Sciatic nerve (tissue), 2 donors: ENCODE data around the gene NFIL3. TPM values are rescaled to one million over a fixed set of nuclear protein-coding genes. Genes with fewer than 3 reads are reported as not detected.
"Not testable (repeated sequence)": the region's sequence is repeated elsewhere in the genome, so short reads cannot be mapped to it uniquely, and the experiment has no call there.

ENCODE experiments used
- ATAC-seq: fragments of 200-7000 bp; cut with Tn5 transposase; one replicate; pipeline ENCODE4 v1.9.1; 2020; ENCODE audit warnings: mild to moderate bottlenecking, moderate library complexity
- DNase-seq: peaks from one replicate; pipeline ENCODE4 v3.0.0-alpha.2; 2020; ENCODE audit warnings: low spot score
- intact Hi-C: fragments of 100-400 bp; cut with DNase I; formaldehyde crosslinking; loops from one replicate; pipeline ENCODE4 v1.14.2; 2022
- total RNA-seq: library from RNA; stranded (reverse); fragmentation: NEBNext Ultra II Directional; extraction: Animal tissue kit (Norgen Biotek cat#: 25700); gene quantifications from one replicate; pipeline ENCODE4 v1.2.1, GENCODE V29; 2021
- donor health status: DM: no; HTN: no; CAD: no.
- donor health status: DM: no; HTN: no; CAD: no.

The NFIL3 gene
- total RNA-seq, 1 donor from 2014 or later, result 57.8 TPM

- DNase-seq (no peak), ATAC-seq (no peak)
- intact Hi-C loops, result no loop called here
Observed at GRCh38 chr9:91371894-91372293, 51.7 kb downstream of the NFIL3 start.

DNA sequence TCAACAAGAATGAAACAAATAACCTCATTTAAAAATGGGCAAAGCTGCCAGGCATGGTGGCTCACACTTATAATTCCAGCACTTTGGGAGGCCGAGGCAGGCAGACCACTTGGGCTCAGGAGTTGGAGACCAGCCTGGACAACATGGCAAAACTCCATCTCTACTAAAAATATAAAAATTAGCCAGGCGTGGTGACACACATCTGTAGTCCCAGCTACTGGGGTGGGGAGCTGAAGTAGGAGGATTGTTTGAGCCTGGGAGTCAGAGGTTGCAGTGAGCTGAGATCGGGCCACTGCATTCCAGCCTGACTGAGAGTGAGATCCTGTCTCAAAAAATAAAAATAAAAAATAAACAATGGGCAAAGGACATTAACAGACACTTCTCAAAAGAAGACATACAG lies 53.6 kb downstream of the NFIL3 start:
- intact Hi-C loops, DNase-seq, ATAC-seq: not testable (repeated sequence)

DNA sequence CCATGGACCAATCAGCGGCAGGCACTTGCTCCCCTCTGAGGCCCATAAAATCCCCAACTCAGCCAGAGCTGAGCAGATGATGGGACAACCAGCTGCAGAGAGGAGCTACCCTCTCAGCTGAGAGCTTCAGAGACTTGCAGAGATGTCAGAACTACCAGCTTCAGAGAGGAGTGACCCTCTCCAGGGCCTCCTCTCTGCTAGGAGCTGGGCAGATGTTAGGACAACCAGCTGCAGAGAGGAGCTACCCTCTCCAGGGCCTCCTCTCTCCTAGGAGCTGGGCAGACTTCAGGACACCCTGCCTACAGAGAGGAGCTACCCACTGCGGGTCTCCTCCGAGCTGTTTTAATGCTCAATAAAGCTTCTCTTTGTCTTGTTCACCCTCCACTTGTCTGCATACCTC lies 58.9 kb downstream of the NFIL3 start:
- intact Hi-C loops, result loop anchor here (10.0 kb wide), 1 partner anchor 60 kb away; the partner anchor contains the start of gene NFIL3
- DNase-seq (no peak), ATAC-seq (no peak)

DNA sequence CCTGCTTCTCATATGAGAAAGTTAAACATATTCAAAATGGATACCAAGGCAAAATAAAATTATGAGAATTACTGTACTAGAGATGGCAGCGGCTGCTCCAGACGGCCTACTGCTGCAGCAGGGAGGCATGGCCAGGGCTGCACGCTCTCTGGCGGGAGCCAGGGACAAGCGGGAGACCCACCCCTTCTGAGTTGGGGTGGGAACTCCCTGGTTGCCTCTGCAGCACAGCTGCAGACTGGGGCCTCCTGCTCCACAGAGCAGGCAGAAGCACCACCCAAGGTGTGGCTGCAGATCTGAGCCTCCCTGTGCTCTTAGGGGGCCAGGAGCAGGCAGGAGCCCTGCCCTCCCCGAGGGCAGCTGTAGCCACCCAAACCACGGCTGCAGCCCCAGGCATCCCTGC lies 59.6 kb downstream of the NFIL3 start:
- intact Hi-C loops, result loop anchor here (10.0 kb wide), 1 partner anchor 61 kb away; the partner anchor contains the start of gene NFIL3
- ATAC-seq (no peak), DNase-seq (no peak)

DNA sequence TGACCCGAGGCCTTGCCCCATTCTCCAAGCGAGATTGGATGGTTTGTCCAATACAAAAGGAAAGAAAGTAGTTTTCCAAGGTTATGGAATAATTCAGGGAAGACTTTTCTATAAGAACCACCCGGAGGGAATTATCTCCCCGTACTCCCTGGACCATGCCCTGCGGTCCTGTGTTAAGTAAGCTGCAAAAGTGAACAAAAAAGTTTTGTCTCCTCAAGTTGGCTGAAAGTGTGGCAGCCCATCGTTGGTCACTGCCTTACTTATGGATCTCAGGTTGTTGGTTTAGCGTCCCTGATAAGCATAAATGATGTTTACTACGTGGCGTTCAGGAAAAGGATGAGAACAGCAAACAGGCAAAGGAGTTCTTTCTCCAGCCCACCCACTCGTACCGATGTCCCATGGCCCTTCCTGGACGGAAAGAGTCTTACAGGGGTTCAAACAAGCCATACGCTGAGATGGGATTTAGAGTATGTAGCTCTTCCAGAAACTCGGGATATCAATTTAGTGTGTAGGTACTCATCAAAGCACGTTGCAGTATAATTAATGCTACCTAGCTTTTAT lies 61.5 kb downstream of the NFIL3 start:
- DNase-seq (no peak), ATAC-seq (no peak)
- intact Hi-C loops, result loop anchor here (10.0 kb wide), 1 partner anchor 63 kb away; the partner anchor contains the start of gene NFIL3

DNA sequence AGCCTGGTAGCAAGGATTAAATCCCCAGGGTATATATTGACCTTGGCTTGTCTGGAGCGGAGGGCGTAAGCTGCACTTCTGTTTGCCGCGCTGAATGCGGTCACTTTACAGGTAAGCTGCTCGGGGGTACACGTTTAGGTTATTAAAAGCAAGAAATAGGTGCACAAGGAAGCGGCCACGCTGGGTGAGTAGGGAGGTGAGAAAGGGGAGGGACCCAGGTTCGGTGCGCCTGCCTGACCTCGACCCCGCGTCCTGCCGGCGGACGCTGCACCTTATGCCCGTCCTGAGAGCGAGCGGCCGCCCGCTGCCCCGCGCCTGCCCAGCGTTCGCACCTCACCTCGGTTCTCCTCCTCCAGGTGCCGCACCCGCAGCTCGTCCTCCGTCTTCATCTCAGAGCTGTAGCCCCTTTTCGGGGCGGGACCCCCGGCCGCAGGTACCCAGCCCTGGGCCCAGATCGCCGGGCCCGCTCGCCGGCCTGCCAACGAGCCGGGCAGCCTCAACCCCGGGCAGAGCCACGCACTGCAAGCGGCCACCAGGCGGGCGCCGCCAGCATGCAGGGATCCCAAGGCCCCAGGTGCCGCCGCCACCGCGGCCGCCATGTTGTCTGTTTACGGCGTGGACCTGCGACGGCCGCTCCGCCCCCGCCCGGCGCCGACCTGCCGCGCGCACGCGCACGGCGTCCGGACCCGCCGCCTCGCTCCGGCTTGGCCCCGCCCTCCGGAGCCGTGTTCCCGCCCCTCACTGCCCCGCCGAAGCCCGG lies 62.2 kb downstream of the NFIL3 start, which contains the start of gene AUH:
Gene AUH, minus strand, starts transcription at position 628 of the 760 bp plus-strand sequence. Its CDS starts 29 bp downstream, at position 599.
- DNase-seq (peak; percentile 92), ATAC-seq (peak; percentile 97)
- intact Hi-C loops, result loop anchor here (10.0 kb wide), 1 partner anchor 63 kb away; the partner anchor contains the start of gene NFIL3

DNA sequence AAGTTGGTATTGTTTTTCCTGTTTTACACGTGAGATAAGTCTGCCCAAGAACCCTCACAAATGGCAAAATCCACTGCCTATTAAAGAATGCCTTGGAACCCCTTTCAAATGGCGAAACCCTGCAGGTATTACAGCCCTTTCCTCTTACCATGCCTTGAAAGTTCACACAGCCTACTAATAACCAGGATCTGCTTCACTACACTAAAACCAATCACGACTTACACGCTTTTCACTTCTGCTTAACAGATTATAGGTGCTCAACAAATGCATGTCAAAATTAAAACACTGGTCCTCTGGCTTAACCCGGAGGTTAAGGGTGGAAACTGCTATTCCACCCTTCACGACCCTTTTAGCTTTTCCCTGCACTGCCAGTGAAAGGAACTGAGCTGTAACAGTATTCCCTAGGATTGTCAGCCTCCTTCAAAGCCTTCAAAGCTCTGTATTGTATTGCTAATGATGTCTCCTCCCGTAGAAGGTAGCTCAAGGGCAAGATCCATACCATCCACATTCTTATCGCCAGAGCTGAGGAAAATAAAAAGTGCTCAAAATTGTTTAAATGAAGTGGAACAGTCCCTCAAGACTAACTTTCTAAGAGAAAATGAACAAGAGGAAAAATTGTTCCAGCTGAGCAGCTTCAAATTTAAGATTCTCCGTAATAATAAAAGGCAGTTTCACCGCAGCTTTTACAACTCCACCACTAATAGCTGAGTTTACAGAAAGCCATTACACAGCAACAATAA lies 62.9 kb downstream of the NFIL3 start:
- intact Hi-C loops, result loop anchor here (10.0 kb wide), 1 partner anchor 64 kb away; the partner anchor contains the start of gene NFIL3
- DNase-seq (no peak), ATAC-seq (no peak)

GRCh38 chr9:91359734-91360470 lies 63.7 kb downstream of the NFIL3 start:
- ATAC-seq (no peak), DNase-seq (no peak)
- intact Hi-C loops, result loop anchor here (10.0 kb wide), 1 partner anchor 65 kb away; the partner anchor contains the start of gene NFIL3

DNA sequence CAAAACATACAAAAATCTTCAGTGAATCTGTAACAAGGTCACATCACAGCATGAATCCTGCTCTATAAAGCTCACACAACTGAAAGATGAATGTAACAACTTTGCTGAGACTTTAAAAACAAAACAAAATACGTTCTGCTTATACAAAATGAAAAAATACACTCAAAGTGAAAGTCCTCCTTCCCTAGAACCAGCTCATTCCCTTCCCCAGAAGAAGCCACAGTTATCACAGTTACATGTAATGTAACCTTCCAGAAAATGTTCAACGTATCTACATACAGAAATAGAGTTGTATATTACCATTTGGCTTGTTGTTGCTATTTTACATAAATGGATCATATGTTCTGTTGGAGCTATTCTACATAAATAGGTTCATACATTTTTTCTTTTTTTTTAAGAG lies 64.5 kb downstream of the NFIL3 start:
- intact Hi-C loops, result no loop called here
- DNase-seq, result no peak
- no peak for ATAC-seq

Other genes with a start within 250 kb of the NFIL3 start
- 28.7 TPM for gene AUH, start 61.9 kb downstream of the NFIL3 start, total RNA-seq